Endodermal cell (in vitro differentiated cells): ENCODE measurements around the gene HOXC6. TPM values are rescaled to one million over a fixed set of nuclear protein-coding genes. Genes with fewer than 3 reads are reported as not detected.

Experiments
- DNase-seq: peaks from one replicate; pipeline ENCODE4 v3.0.0-alpha.2; 2017
- H3K27ac ChIP-seq: 2 replicates; pipeline ENCODE4 v1.5.1; 2013; ENCODE audit warnings: mild to moderate bottlenecking, low read depth, low read length, moderate library complexity
- H3K27me3 ChIP-seq: 2 replicates; pipeline ENCODE4 v1.6.1; 2013; ENCODE audit warnings: mild to moderate bottlenecking, low read length, moderate library complexity; ENCODE audit not compliant: insufficient read depth, control insufficient read depth, poor library complexity, severe bottlenecking
- H3K36me3 ChIP-seq: 2 replicates; pipeline ENCODE4 v1.7.0; 2013; ENCODE audit warnings: mild to moderate bottlenecking, low read length, moderate library complexity; ENCODE audit not compliant: control insufficient read depth, insufficient read depth
- H3K4me1 ChIP-seq: one replicate; pipeline ENCODE4 v1.7.0; 2013; ENCODE audit warnings: low read length; ENCODE audit not compliant: control insufficient read depth, insufficient read depth
- H3K4me3 ChIP-seq: 2 replicates; pipeline ENCODE4 v1.5.1; 2013; ENCODE audit warnings: mild to moderate bottlenecking, low read length, moderate library complexity
- H3K9ac ChIP-seq: 2 replicates; pipeline ENCODE4 v1.6.1; 2013; ENCODE audit warnings: mild to moderate bottlenecking, low read length, moderate library complexity; ENCODE audit not compliant: poor library complexity, severe bottlenecking; ENCODE audit errors: extremely low read depth
- H3K9me3 ChIP-seq: 2 replicates; pipeline ENCODE4 v1.6.1; 2013; ENCODE audit warnings: mild to moderate bottlenecking, low read length, moderate library complexity; ENCODE audit not compliant: control insufficient read depth
- H3K27ac Mint-ChIP-seq: 2 replicates; pipeline ENCODE4 v1.8.0; 2020; ENCODE audit warnings: mixed read lengths
- H3K27me3 Mint-ChIP-seq: 2 replicates; pipeline ENCODE4 v1.8.0; 2021; ENCODE audit warnings: mild to moderate bottlenecking, mixed read lengths; ENCODE audit not compliant: insufficient read depth
- H3K36me3 Mint-ChIP-seq: 2 replicates; pipeline ENCODE4 v1.8.0; 2020; ENCODE audit warnings: low read depth, mixed read lengths
- H3K4me1 Mint-ChIP-seq: 2 replicates; pipeline ENCODE4 v1.8.0; 2020; ENCODE audit warnings: mixed read lengths
- H3K4me3 Mint-ChIP-seq: 2 replicates; pipeline ENCODE4 v1.8.0; 2020; ENCODE audit warnings: mild to moderate bottlenecking, moderate library complexity, mixed read lengths
- H3K9me3 Mint-ChIP-seq: 2 replicates; pipeline ENCODE4 v1.8.0; 2020; ENCODE audit warnings: mild to moderate bottlenecking, mixed read lengths
- CTCF ChIP-seq: fragments of 200-600 bp; sonication (generic); conservative IDR thresholded peaks from 2 replicates; pipeline ENCODE4 v1.5.0; 2021; ENCODE audit warnings: antibody characterized with exemption, mild to moderate bottlenecking
- WGBS, 2 experiments: methylation state at CpG; one replicate each; pipeline versions ENCODE4 v1.1.5 to v1.1.7; 2013; ENCODE audit warnings: missing lambda C conversion rate in 2 of 2, mixed read lengths in 1 of 2; ENCODE audit not compliant: insufficient coverage in 1 of 2, insufficient read length in 1 of 2; 5-methylcytosine and 5-hydroxymethylcytosine counted together
- total RNA-seq, 2 donors: library from RNA; stranded (reverse); fragmentation: NEBNext Ultra II Directional in 1 of 2; extraction: Animal tissue kit (Norgen Biotek cat#: 25700) in 1 of 2; gene quantifications; 2 replicates in 1 of 2; 3 replicates in 1 of 2; pipeline ENCODE4 v1.2.1, GENCODE V29; 2021

HOXC6 gene
- total RNA-seq, 2 donors from 2014 or later = not detected

- 42 to 43% methylated on average over 12 to 15 of the region's 15 CpGs for WGBS, 2 experiments
Measured at GRCh38 chr12:53980802-53981496, 47.3 kb upstream of the HOXC6 start.

GRCh38 chr12:53981634-53982565, 46.3 kb upstream of the HOXC6 start:
- Mint-ChIP-seq H3K36me3 (no peaks in the 10 kb centered on the region), H3K27me3 (peaks cover 100% of the 10 kb centered on the region), H3K4me1 (no peaks in the 10 kb centered on the region), H3K4me3 (no peak overlapping the region), H3K9me3 (peaks cover 16% of the 10 kb centered on the region), H3K27ac (no peak overlapping the region)
- DNase-seq = peak; percentile 68
- WGBS, 2 experiments = 15 to 16% methylated on average over 15 to 30 of the region's 30 CpGs
- Histone ChIP-seq H3K36me3 (no peaks in the 10 kb centered on the region), H3K4me1 (no peaks in the 10 kb centered on the region), H3K27me3 (peaks cover 100% of the 10 kb centered on the region), H3K9me3 (peaks cover 8% of the 10 kb centered on the region), H3K9ac (no peak overlapping the region), H3K4me3 (no peak overlapping the region), H3K27ac (no peak overlapping the region)
- TF ChIP-seq CTCF = no peak

More at GRCh38 chr12:53980802-53981496, 47.3 kb upstream of the HOXC6 start:
- no peaks in the 10 kb centered on the region for H3K36me3 Mint-ChIP-seq
- H3K27ac Mint-ChIP-seq = no peak overlapping the region
- Histone ChIP-seq H3K36me3 (no peaks in the 10 kb centered on the region), H3K27ac (no peak overlapping the region), H3K4me1 (no peaks in the 10 kb centered on the region), H3K27me3 (peaks cover 100% of the 10 kb centered on the region), H3K9ac (no peak overlapping the region), H3K4me3 (no peak overlapping the region), H3K9me3 (peaks cover 15% of the 10 kb centered on the region)
- peaks cover 100% of the 10 kb centered on the region for H3K27me3 Mint-ChIP-seq
- peaks cover 14% of the 10 kb centered on the region for H3K9me3 Mint-ChIP-seq
- TF ChIP-seq CTCF = no peak
- no peak for DNase-seq
- no peak overlapping the region for H3K4me3 Mint-ChIP-seq
- no peaks in the 10 kb centered on the region for H3K4me1 Mint-ChIP-seq

- H3K36me3 ChIP-seq = no peaks in the 10 kb centered on the region
- no peak overlapping the region for H3K9ac ChIP-seq
- Mint-ChIP-seq H3K27me3 (peaks cover 100% of the 10 kb centered on the region), H3K36me3 (no peaks in the 10 kb centered on the region), H3K9me3 (peaks cover 16% of the 10 kb centered on the region), H3K27ac (no peak overlapping the region), H3K4me3 (no peak overlapping the region), H3K4me1 (no peaks in the 10 kb centered on the region)
- H3K27ac ChIP-seq = no peak overlapping the region
- DNase-seq = no peak
- peaks cover 100% of the 10 kb centered on the region for H3K27me3 ChIP-seq
- no peak overlapping the region for H3K4me3 ChIP-seq
- H3K9me3 ChIP-seq = peaks cover 8% of the 10 kb centered on the region
- TF ChIP-seq CTCF = no peak
- 43 to 52% methylated on average over 19 to 26 of the region's 26 CpGs for WGBS, 2 experiments
- H3K4me1 ChIP-seq = no peaks in the 10 kb centered on the region
Measured at GRCh38 chr12:53982648-53983567, 45.3 kb upstream of the HOXC6 start.
